HepG2 (cell line): ENCODE measurements around the gene UNC13D. TPM values are rescaled to one million over a fixed set of nuclear protein-coding genes. Genes with fewer than 3 reads are reported as not detected.

Experiments
- DR1 ChIP-seq: sonication (generic); formaldehyde crosslinking; IDR thresholded peaks from 2 replicates; pipeline ENCODE4 v1.8.0; 2021; ENCODE audit warnings: mild to moderate bottlenecking, missing genetic modification reagents, inconsistent platforms
- DRAP1 ChIP-seq: IDR thresholded peaks from 2 replicates; pipeline ENCODE4 v1.6.1; 2016; ENCODE audit warnings: missing genetic modification reagents, missing compliant biosample characterization
- FOXO4 ChIP-seq: sonication (generic); formaldehyde crosslinking; conservative IDR thresholded peaks from 2 replicates; pipeline ENCODE4 v1.8.1; 2023; ENCODE audit warnings: missing genetic modification reagents
- GZF1 ChIP-seq: sonication (generic); formaldehyde crosslinking; IDR thresholded peaks from 2 replicates; pipeline ENCODE4 v1.5.1; 2020; ENCODE audit warnings: mild to moderate bottlenecking, missing genetic modification reagents
- HMGXB3 ChIP-seq: sonication (generic); formaldehyde crosslinking; IDR thresholded peaks from 2 replicates; pipeline ENCODE4 v1.4.0; 2020; ENCODE audit warnings: missing genetic modification reagents, borderline replicate concordance
- KLF16 ChIP-seq, 2 experiments: sonication (generic) in 1 of 2; formaldehyde crosslinking in 1 of 2; IDR thresholded peaks; 2 replicates each; pipeline versions ENCODE4 v1.6.1 to v1.8.0; 2016 to 2023; ENCODE audit warnings: missing genetic modification reagents in 2 of 2, missing compliant biosample characterization in 1 of 2
- KLF9 ChIP-seq: IDR thresholded peaks from 2 replicates; pipeline ENCODE4 v1.6.1; 2016; ENCODE audit warnings: low read depth
- MATR3 ChIP-seq: sonication (generic); formaldehyde crosslinking; IDR thresholded peaks from 2 replicates; pipeline ENCODE4 v1.4.0; 2020; ENCODE audit warnings: missing genetic modification reagents
- PHB2 ChIP-seq: fragments of 450-650 bp; IDR thresholded peaks from 2 replicates; pipeline ENCODE4 v1.6.1; 2018; ENCODE audit not compliant: partially characterized antibody
- SP2 ChIP-seq: sonication (generic); formaldehyde crosslinking; IDR thresholded peaks from 2 replicates; pipeline ENCODE4 v1.5.1; 2020; ENCODE audit warnings: mild to moderate bottlenecking, missing genetic modification reagents
- TEAD2 ChIP-seq: sonication (generic); formaldehyde crosslinking; IDR thresholded peaks from 2 replicates; pipeline ENCODE4 v1.9.0; 2021; ENCODE audit warnings: missing genetic modification reagents
- YY1 ChIP-seq: IDR thresholded peaks from 2 replicates; pipeline ENCODE4 v1.6.1; 2011; ENCODE audit warnings: low read length, low read depth, moderate library complexity, mild to moderate bottlenecking; ENCODE audit not compliant: insufficient read depth, insufficient replicate concordance
- ZFP91 ChIP-seq: sonication (generic); formaldehyde crosslinking; IDR thresholded peaks from 2 replicates; pipeline ENCODE4 v1.9.0; 2022; ENCODE audit warnings: missing genetic modification reagents, mild to moderate bottlenecking, borderline replicate concordance
- ZFYVE20 ChIP-seq: sonication (generic); formaldehyde crosslinking; IDR thresholded peaks from 2 replicates; pipeline ENCODE4 v1.8.0; 2023; ENCODE audit warnings: low read depth, mild to moderate bottlenecking, moderate library complexity, missing genetic modification reagents, borderline replicate concordance
- ZNF331 ChIP-seq: sonication (generic); formaldehyde crosslinking; IDR thresholded peaks from 2 replicates; pipeline ENCODE4 v1.4.0; 2020; ENCODE audit warnings: missing genetic modification reagents
- ZNF343 ChIP-seq: sonication (generic); formaldehyde crosslinking; IDR thresholded peaks from 2 replicates; pipeline ENCODE4 v1.4.0; 2020; ENCODE audit warnings: mild to moderate bottlenecking, missing genetic modification reagents
- ZNF354B ChIP-seq: sonication (generic); formaldehyde crosslinking; IDR thresholded peaks from 2 replicates; pipeline ENCODE4 v1.8.0; 2022; ENCODE audit warnings: mild to moderate bottlenecking, missing genetic modification reagents
- ZNF558 ChIP-seq: sonication (generic); formaldehyde crosslinking; IDR thresholded peaks from 2 replicates; pipeline ENCODE4 v1.9.0; 2022; ENCODE audit warnings: mild to moderate bottlenecking, missing genetic modification reagents, borderline replicate concordance
- ZNF724P ChIP-seq: sonication (generic); formaldehyde crosslinking; IDR thresholded peaks from 2 replicates; pipeline ENCODE4 v1.8.0; 2022; ENCODE audit warnings: missing genetic modification reagents, borderline replicate concordance
- ZNF773 ChIP-seq: sonication (generic); formaldehyde crosslinking; IDR thresholded peaks from 2 replicates; pipeline ENCODE4 v1.4.0; 2020; ENCODE audit warnings: missing genetic modification reagents, borderline replicate concordance
- ZNF788 ChIP-seq: sonication (generic); formaldehyde crosslinking; IDR thresholded peaks from 2 replicates; pipeline ENCODE4 v1.5.0; 2020; ENCODE audit warnings: mild to moderate bottlenecking, missing genetic modification reagents, borderline replicate concordance
- ZSCAN12 ChIP-seq: sonication (generic); formaldehyde crosslinking; IDR thresholded peaks from 2 replicates; pipeline ENCODE4 v1.9.0; 2021; ENCODE audit warnings: mild to moderate bottlenecking, missing genetic modification reagents
- polyA plus RNA-seq, 8 experiments: library from polyadenylated mRNA; depleted of rRNA in 3 of 8; stranded (reverse) in 7 of 8; unstranded in 1 of 8; fragments of >200 nt; fragmentation: Illumina TruSeq in 4 of 8; extraction: Trizol in 4 of 8; gene quantifications; 2 replicates each; pipeline versions ENCODE4 v1.2.1 to v1.2.3, GENCODE V29; 2011 to 2016; ENCODE audit warnings: low read depth in 4 of 8, missing spikeins in 1 of 8, mixed read lengths in 1 of 8; ENCODE audit not compliant: insufficient read depth in 1 of 8
- total RNA-seq, 5 experiments: library from RNA; depleted of rRNA; stranded (reverse); fragments of >200 nt; fragmentation: Illumina TruSeq; extraction: Trizol; gene quantifications; 2 replicates each; pipeline ENCODE4 v1.2.3, GENCODE V29; 2016; ENCODE audit warnings: low read depth in 1 of 5

The UNC13D gene
- total and polyA plus RNA-seq, 2 of the 13 experiments (the other 11 are each of a cell fraction or from before 2014, with no cell fraction given) = 29.7 to 42.7 TPM

- no peak for TF ChIP-seq TEAD2 (CRISPR knock-in tag)
- TF ChIP-seq KLF16 (CRISPR knock-in tag; IDR thresholded peaks at IDR 0.05) = peak in 1 of 2 experiments; percentile 90; a peak in 2 of 4 replicates
- TF ChIP-seq ZNF724P (CRISPR knock-in tag) = peak; percentile 90
- no peak for TF ChIP-seq MATR3 (CRISPR knock-in tag)
- no peak for TF ChIP-seq PHB2
- TF ChIP-seq ZSCAN12 (CRISPR knock-in tag) = 0 out of 2 replicates have a peak, but pooled peaks have one; percentile 92
- TF ChIP-seq ZNF354B = no peak
- TF ChIP-seq ZNF331 (CRISPR knock-in tag) = no peak; the same call in 1 of the 2 replicates
- TF ChIP-seq ZNF558 (CRISPR knock-in tag) = no peak
- peak; percentile 97 for TF ChIP-seq DR1 (CRISPR knock-in tag)
- peak; percentile 82 for TF ChIP-seq YY1
- TF ChIP-seq ZFP91 (CRISPR knock-in tag) = peak; percentile 97
- peak; percentile 81 for TF ChIP-seq SP2 (CRISPR knock-in tag)
- TF ChIP-seq ZNF788 (CRISPR knock-in tag) = peak; percentile 81; the same call in 1 of the 2 replicates
- TF ChIP-seq KLF9 (CRISPR knock-in tag) = peak; percentile 85; the same call in 1 of the 2 replicates
- TF ChIP-seq FOXO4 (CRISPR knock-in tag) = 0 out of 2 replicates have a peak, but pooled peaks have one; percentile 87
- peak; percentile 94 for TF ChIP-seq HMGXB3 (CRISPR knock-in tag)
- TF ChIP-seq ZNF343 (CRISPR knock-in tag) = 0 out of 2 replicates have a peak, but pooled peaks have one; percentile 27
- TF ChIP-seq GZF1 (CRISPR knock-in tag) = peak; percentile 38; the same call in 1 of the 2 replicates
- 0 out of 2 replicates have a peak, but pooled peaks have one; percentile 65 for TF ChIP-seq ZNF773
- 0 out of 2 replicates have a peak, but pooled peaks have one; percentile 74 for TF ChIP-seq ZFYVE20
- TF ChIP-seq DRAP1 (CRISPR knock-in tag) = peak; percentile 100
These were observed 11.3 kb upstream of the UNC13D start, which contains the start of gene WBP2 (continued) for GRCh38 chr17:75855310-75856061.
